ENCODE measurements around the gene HOXC9. TPM values are rescaled to one million over a fixed set of nuclear protein-coding genes. Genes with fewer than 3 reads are reported as not detected.

Gene HOXC9
- total and polyA plus RNA-seq, 2 of the 8 experiments (the other 6 are each of a cell fraction or from before 2014, with no cell fraction given), result not detected

DNA sequence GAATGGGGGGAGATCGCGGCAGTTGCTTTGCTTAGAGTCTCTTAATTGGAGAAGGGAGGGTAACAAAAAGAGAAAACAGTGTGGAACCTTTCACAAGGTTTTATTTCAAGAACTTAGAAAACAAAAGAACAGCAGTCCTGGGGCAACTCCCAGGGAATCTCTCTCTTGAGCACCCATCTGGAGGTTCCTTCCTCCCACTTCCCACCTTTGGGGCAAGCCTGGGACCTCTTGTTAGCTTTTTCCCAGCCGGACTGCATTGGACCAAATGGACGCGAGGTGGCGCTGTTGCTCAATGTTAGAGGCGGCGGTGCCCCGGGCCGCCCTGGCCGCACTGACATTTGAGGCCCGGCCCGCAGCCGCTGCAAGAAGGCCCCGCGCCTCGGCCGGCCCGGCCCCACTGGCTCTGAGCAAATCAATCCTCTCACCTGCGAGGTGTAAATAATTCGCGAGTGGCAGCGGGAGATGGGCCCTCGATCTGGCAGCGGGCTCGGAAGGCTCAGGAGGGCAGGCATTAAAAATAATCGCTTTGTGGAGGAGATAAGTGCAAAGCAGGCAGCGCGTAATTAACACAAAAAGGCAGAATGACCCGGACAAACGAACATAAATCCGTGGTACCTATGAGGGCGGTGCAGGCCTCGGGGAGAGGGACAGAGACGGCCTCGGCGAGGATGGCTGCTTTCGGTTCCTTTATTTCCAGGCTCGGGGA, 6.0 kb downstream of the HOXC9 start (continued):
- 0 out of 2 replicates have a peak, but pooled peaks have one; percentile 10 for TF ChIP-seq TBP (IDR thresholded peaks at IDR 0.05; ENCODE audit: low read depth, low read length)
